Activated CD4-positive, CD25-positive, alpha-beta regulatory T cell treated with anti-CD3 and anti-CD28 coated beads, Interleukin-2, amount 50 U/mL, for 24 hours (primary cell): ENCODE data around the gene RPS26.

ENCODE experiments used
- ATAC-seq, 2 donors: fragments of 150-1000 bp; cut with Tn5 transposase; one replicate each; pipeline ENCODE4 v1.10.0; 2021; ENCODE audit warnings: mild to moderate bottlenecking in 1 of 2, moderate library complexity in 1 of 2

RPS26 gene

GRCh38 chr12:56078931-56079722 is 37.4 kb downstream of the RPS26 start:
- ATAC-seq, result peak; percentile 60 to 63

- peak; percentile 77 to 86 for ATAC-seq
These were observed 38.2 kb downstream of the RPS26 start, which contains the start of gene ERBB3 for GRCh38 chr12:56079723-56080555. ERBB3 (plus strand) TSS chr12:56080165; CDS start chr12:56080301, 136 bp downstream.

- no peak for ATAC-seq
These were observed 38.9 kb downstream of the RPS26 start for GRCh38 chr12:56080556-56081138.

- ATAC-seq, result no peak
These were observed 40.0 kb downstream of the RPS26 start for GRCh38 chr12:56081393-56082347.

GRCh38 chr12:56082382-56082781 is 40.7 kb downstream of the RPS26 start:
- no peak for ATAC-seq

- no peak for ATAC-seq
These were observed 41.2 kb downstream of the RPS26 start for GRCh38 chr12:56082967-56083366.

- ATAC-seq, result peak in 1 of 2 donors; percentile 49
These were observed 43.3 kb downstream of the RPS26 start for GRCh38 chr12:56084958-56085543.

- no peak for ATAC-seq
These were observed 44.4 kb downstream of the RPS26 start for GRCh38 chr12:56086096-56086495.

- ATAC-seq, result no peak
These were observed 44.9 kb downstream of the RPS26 start for GRCh38 chr12:56086608-56087007.

GRCh38 chr12:56087220-56087619 is 45.5 kb downstream of the RPS26 start:
- no peak for ATAC-seq
